Fibroblast of lung (primary cell): ENCODE data around the gene C1orf74. TPM values are rescaled to one million over a fixed set of nuclear protein-coding genes. Genes with fewer than 3 reads are reported as not detected.

Experiments
- DNase-seq, 2 donors: peaks; one replicate each; pipeline versions ENCODE4 v3.0.0 to v3.0.0-alpha.2; 2010; ENCODE audit warnings: low read depth in 2 of 2
- H2AFZ ChIP-seq: 2 replicates; pipeline ENCODE4 v1.5.1; 2012; ENCODE audit warnings: low read length, control low read depth, inconsistent platforms
- H3K27ac ChIP-seq: 2 replicates; pipeline ENCODE4 v1.5.1; 2011; ENCODE audit warnings: low read length, control low read depth; ENCODE audit not compliant: insufficient read depth
- H3K27me3 ChIP-seq: 2 replicates; pipeline ENCODE4 v1.5.1; 2011; ENCODE audit warnings: mild to moderate bottlenecking, low read length; ENCODE audit not compliant: control insufficient read depth, insufficient read depth
- H3K36me3 ChIP-seq: 2 replicates; pipeline ENCODE4 v1.5.1; 2011; ENCODE audit warnings: low read length; ENCODE audit not compliant: control insufficient read depth, insufficient read depth
- H3K4me1 ChIP-seq: 2 replicates; pipeline ENCODE4 v1.5.1; 2011; ENCODE audit warnings: low read length; ENCODE audit not compliant: control insufficient read depth, insufficient read depth; ENCODE audit errors: extremely low read depth
- H3K4me2 ChIP-seq: 2 replicates; pipeline ENCODE4 v1.5.1; 2011; ENCODE audit warnings: low read length, control low read depth; ENCODE audit not compliant: insufficient read depth; ENCODE audit errors: extremely low read depth
- H3K4me3 ChIP-seq, 4 experiments: fragments of 200-600 bp in 1 of 4; sonication (generic) in 1 of 4; replicated peaks in 1 of 4; 2 replicates each; pipeline ENCODE4 v1.5.1; 2011 to 2016; ENCODE audit warnings: low read length in 4 of 4, low read depth in 3 of 4, mild to moderate bottlenecking in 3 of 4, control low read depth in 2 of 4, inconsistent platforms in 1 of 4, mixed read lengths in 1 of 4; ENCODE audit not compliant: insufficient read depth in 1 of 4; ENCODE audit errors: control extremely low read depth in 1 of 4
- H3K79me2 ChIP-seq: 2 replicates; pipeline ENCODE4 v1.5.1; 2012; ENCODE audit warnings: mild to moderate bottlenecking, low read length, inconsistent platforms; ENCODE audit not compliant: control insufficient read depth, insufficient read depth
- H3K9ac ChIP-seq: 2 replicates; pipeline ENCODE4 v1.5.1; 2011; ENCODE audit warnings: mild to moderate bottlenecking, low read length, control low read depth; ENCODE audit not compliant: insufficient read depth
- H3K9me3 ChIP-seq: 2 replicates; pipeline ENCODE4 v1.5.1; 2012; ENCODE audit warnings: low read depth, low read length; ENCODE audit not compliant: control insufficient read depth, insufficient read depth
- H4K20me1 ChIP-seq: 2 replicates; pipeline ENCODE4 v1.5.1; 2011; ENCODE audit warnings: low read length; ENCODE audit not compliant: control insufficient read depth, insufficient read depth; ENCODE audit errors: extremely low read depth
- EZH2 ChIP-seq: IDR thresholded peaks from 2 replicates; pipeline ENCODE4 v1.5.1; 2012; ENCODE audit warnings: low read length, control low read depth, mild to moderate bottlenecking; ENCODE audit errors: missing control alignments
- polyA plus RNA-seq, 2 donors: library from polyadenylated mRNA; depleted of rRNA in 1 of 2; stranded (reverse) in 1 of 2; unstranded in 1 of 2; fragments of >200 nt; gene quantifications; 2 replicates each; pipeline ENCODE4 v1.2.1, GENCODE V29; 2011 to 2012; ENCODE audit warnings: missing spikeins in 1 of 2
- total RNA-seq: library from RNA; depleted of rRNA; stranded (reverse); fragments of >200 nt; gene quantifications from 2 replicates; pipeline ENCODE4 v1.2.1, GENCODE V29; 2014
- TF ChIP-seq, protein P1 (sequence below), 2 donors: IDR thresholded peaks in 1 of 2; conservative IDR thresholded peaks in 1 of 2; 1 replicate in 1 of 2; 2 replicates in 1 of 2; pipeline ENCODE4 v1.5.1; 2011 to 2012; ENCODE audit warnings: low read length in 2 of 2, control low read depth in 1 of 2, inconsistent platforms in 1 of 2, low read depth in 1 of 2, mild to moderate bottlenecking in 1 of 2

Gene C1orf74
- total and polyA plus RNA-seq, 2 donors (not counting 1 experiment from before 2014, with no cell fraction given), result 2.2 to 4.3 TPM

DNA sequence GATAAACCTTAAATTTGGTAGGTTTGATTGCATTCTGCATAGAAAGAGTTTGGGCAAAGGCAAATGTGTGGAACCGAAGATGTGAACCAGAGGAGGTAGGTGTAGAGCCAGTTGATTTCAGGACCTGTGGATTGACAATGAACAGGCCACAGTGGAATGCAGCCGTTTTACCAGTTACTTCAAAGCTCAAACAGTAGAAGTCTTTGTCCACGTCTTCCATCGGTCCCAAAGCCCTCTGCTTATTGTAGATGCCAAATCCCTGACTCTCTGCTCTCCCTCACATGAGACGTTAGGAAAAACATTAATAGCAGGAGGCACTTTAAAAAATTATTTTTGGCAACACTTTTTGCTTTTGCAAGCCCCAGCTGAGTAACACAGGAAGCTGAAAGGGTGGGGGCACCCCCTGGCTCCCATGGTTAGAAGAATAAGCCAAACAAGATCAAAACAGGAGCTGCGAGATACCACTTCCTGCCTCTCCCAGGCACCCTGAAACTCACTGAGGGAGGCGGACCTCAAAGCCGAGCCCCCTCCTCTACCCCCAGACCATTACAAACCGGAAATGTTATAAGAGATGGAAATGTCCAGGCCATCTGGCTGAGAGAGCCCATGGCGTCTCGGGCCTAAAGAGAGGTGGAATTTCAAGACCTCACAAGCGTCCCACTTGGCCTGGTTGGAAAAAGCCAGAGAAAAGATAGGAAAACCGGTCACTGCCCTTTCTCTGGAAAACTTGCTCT lies 15.0 kb downstream of the C1orf74 start:
- Histone ChIP-seq H3K4me2 (peak overlapping the region; percentile 17), H3K27ac (peak overlapping the region; percentile 82)

GRCh38 chr1:209768354-209768774 lies 16.0 kb downstream of the C1orf74 start:
- no peak overlapping the region for H3K27ac ChIP-seq

More for the DNA sequence above, 15.0 kb downstream of the C1orf74 start:
- DNase-seq, result peak; percentile 89 to 93
- TF ChIP-seq EZH2, result no peak
- TF ChIP-seq, protein P1, sequence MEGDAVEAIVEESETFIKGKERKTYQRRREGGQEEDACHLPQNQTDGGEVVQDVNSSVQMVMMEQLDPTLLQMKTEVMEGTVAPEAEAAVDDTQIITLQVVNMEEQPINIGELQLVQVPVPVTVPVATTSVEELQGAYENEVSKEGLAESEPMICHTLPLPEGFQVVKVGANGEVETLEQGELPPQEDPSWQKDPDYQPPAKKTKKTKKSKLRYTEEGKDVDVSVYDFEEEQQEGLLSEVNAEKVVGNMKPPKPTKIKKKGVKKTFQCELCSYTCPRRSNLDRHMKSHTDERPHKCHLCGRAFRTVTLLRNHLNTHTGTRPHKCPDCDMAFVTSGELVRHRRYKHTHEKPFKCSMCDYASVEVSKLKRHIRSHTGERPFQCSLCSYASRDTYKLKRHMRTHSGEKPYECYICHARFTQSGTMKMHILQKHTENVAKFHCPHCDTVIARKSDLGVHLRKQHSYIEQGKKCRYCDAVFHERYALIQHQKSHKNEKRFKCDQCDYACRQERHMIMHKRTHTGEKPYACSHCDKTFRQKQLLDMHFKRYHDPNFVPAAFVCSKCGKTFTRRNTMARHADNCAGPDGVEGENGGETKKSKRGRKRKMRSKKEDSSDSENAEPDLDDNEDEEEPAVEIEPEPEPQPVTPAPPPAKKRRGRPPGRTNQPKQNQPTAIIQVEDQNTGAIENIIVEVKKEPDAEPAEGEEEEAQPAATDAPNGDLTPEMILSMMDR (conservative IDR thresholded peaks at IDR 0.05 in 1 of 2, IDR thresholded peaks at IDR 0.05 in 1 of 2; ENCODE audit: low read depth in 1 of 2, low read length in 2 of 2), result no peak
- Histone ChIP-seq H4K20me1 (no peaks in the 10 kb centered on the region), H3K4me1 (peaks cover 17% of the 10 kb centered on the region), H3K9ac (peak overlapping the region; percentile 8), H3K27me3 (no peaks in the 10 kb centered on the region), H2AFZ (peak overlapping the region; percentile 95), H3K36me3 (no peaks in the 10 kb centered on the region), H3K9me3 (no peaks in the 10 kb centered on the region), H3K79me2 (no peaks in the 10 kb centered on the region), H3K4me3 (no peak overlapping the region)

GRCh38 chr1:209767706-209768105 lies 16.7 kb downstream of the C1orf74 start:
- no peak for DNase-seq
- peaks cover 17% of the 10 kb centered on the region for H3K4me1 ChIP-seq
- TF ChIP-seq, protein P1 (conservative IDR thresholded peaks at IDR 0.05 in 1 of 2, IDR thresholded peaks at IDR 0.05 in 1 of 2; ENCODE audit: low read depth in 1 of 2, low read length in 2 of 2), result no peak
- TF ChIP-seq EZH2, result no peak
- no peaks in the 10 kb centered on the region for H3K79me2 ChIP-seq
- H3K9ac ChIP-seq, result no peak overlapping the region
- H2AFZ ChIP-seq, result no peak overlapping the region
- H4K20me1 ChIP-seq, result no peaks in the 10 kb centered on the region
- no peaks in the 10 kb centered on the region for H3K27me3 ChIP-seq
- H3K27ac ChIP-seq, result no peak overlapping the region
- H3K4me3 ChIP-seq, result no peak overlapping the region
- no peaks in the 10 kb centered on the region for H3K9me3 ChIP-seq
- no peak overlapping the region for H3K4me2 ChIP-seq
- H3K36me3 ChIP-seq, result no peaks in the 10 kb centered on the region

More at GRCh38 chr1:209768354-209768774, 16.0 kb downstream of the C1orf74 start:
- no peaks in the 10 kb centered on the region for H3K79me2 ChIP-seq
- no peak overlapping the region for H3K4me2 ChIP-seq
- no peaks in the 10 kb centered on the region for H3K9me3 ChIP-seq
- H3K27me3 ChIP-seq, result no peaks in the 10 kb centered on the region
- no peak overlapping the region for H3K4me3 ChIP-seq
- no peak overlapping the region for H3K9ac ChIP-seq
- no peaks in the 10 kb centered on the region for H3K36me3 ChIP-seq
- no peak overlapping the region for H2AFZ ChIP-seq
- no peaks in the 10 kb centered on the region for H4K20me1 ChIP-seq
- TF ChIP-seq, protein P1 (conservative IDR thresholded peaks at IDR 0.05 in 1 of 2, IDR thresholded peaks at IDR 0.05 in 1 of 2; ENCODE audit: low read depth in 1 of 2, low read length in 2 of 2), result no peak
- no peak for TF ChIP-seq EZH2
- no peak for DNase-seq
- peaks cover 17% of the 10 kb centered on the region for H3K4me1 ChIP-seq
